GM13977 (cell line): Measurements from ENCODE around the gene ST7.

ENCODE experiments used
- DNase-seq: peaks from one replicate; pipeline ENCODE4 v3.0.0; 2012; ENCODE audit warnings: low spot score
- CTCF ChIP-seq: IDR thresholded peaks from 2 replicates; pipeline ENCODE4 v1.5.1; 2012; ENCODE audit warnings: mild to moderate bottlenecking, control low read depth; ENCODE audit not compliant: insufficient read depth; ENCODE audit errors: extremely low read depth, missing control alignments
- in situ Hi-C: fragments of 300-500 bp; cut with MboI; formaldehyde crosslinking; loops from one replicate; pipeline ENCODE4 v1.12.0; 2022; ENCODE audit warnings: low sequenced_read_pairs, low pct_unique_long_range_greater_than_20kb, mixed read lengths, inconsistent platforms; ENCODE audit not compliant: unreplicated experiment

Gene ST7

GRCh38 chr7:117034851-117035464, 81.7 kb downstream of the ST7 start:
- in situ Hi-C loops = no loop called here
- no peak for TF ChIP-seq CTCF
- DNase-seq = no peak

GRCh38 chr7:117035465-117035862, 82.2 kb downstream of the ST7 start:
- DNase-seq = no peak
- TF ChIP-seq CTCF = no peak
- in situ Hi-C loops = no loop called here

GRCh38 chr7:117036053-117036669, 82.9 kb downstream of the ST7 start:
- TF ChIP-seq CTCF = no peak
- in situ Hi-C loops = no loop called here
- DNase-seq = no peak

GRCh38 chr7:117036836-117037235, 83.5 kb downstream of the ST7 start:
- in situ Hi-C loops = no loop called here
- no peak for TF ChIP-seq CTCF
- DNase-seq = no peak

- TF ChIP-seq CTCF = no peak
- in situ Hi-C loops = no loop called here
- DNase-seq = no peak
These were observed 85.1 kb downstream of the ST7 start for GRCh38 chr7:117038408-117038807.

GRCh38 chr7:117041007-117041406, 87.7 kb downstream of the ST7 start:
- peak; percentile 33 for DNase-seq
- in situ Hi-C loops = no loop called here
- TF ChIP-seq CTCF = no peak
